Body of pancreas (tissue), 4 donors: ENCODE measurements around the gene PCYOX1L. TPM values are rescaled to one million over a fixed set of nuclear protein-coding genes. Genes with fewer than 3 reads are reported as not detected.

Source experiments
- ATAC-seq: fragments of 150-250 bp; one replicate; pipeline ENCODE4 v1.9.1; 2016
- DNase-seq, 4 donors: peaks; one replicate each; pipeline ENCODE4 v3.0.0-alpha.2; 2019
- H3K27ac ChIP-seq, 4 donors: fragments of 200-600 bp; sonication (generic); 1 replicate in 3 of 4; 2 replicates in 1 of 4; pipeline versions ENCODE4 v1.5.1 to v1.6.1; 2016 to 2019; ENCODE audit warnings: mild to moderate bottlenecking in 1 of 4, mixed read lengths in 1 of 4, moderate library complexity in 1 of 4
- H3K27me3 ChIP-seq, 2 donors: fragments of 200-600 bp; sonication (generic); one replicate each; pipeline ENCODE4 v1.6.0; 2016; ENCODE audit warnings: mild to moderate bottlenecking in 1 of 2
- H3K36me3 ChIP-seq, 2 donors: fragments of 200-600 bp; sonication (generic); replicated peaks in 1 of 2; 2 replicates each; pipeline ENCODE4 v1.5.1; 2016; ENCODE audit warnings: low read depth in 2 of 2; ENCODE audit not compliant: insufficient read depth in 1 of 2
- H3K4me1 ChIP-seq: fragments of 200-600 bp; sonication (generic); one replicate; pipeline ENCODE4 v1.6.0; 2016
- H3K4me3 ChIP-seq, 2 donors: fragments of 200-600 bp; sonication (generic); 1 replicate in 1 of 2; 2 replicates in 1 of 2; pipeline ENCODE4 v1.5.1; 2016 to 2019
- H3K9me3 ChIP-seq, 3 donors: fragments of 200-600 bp; sonication (generic); 1 replicate in 2 of 3; 2 replicates in 1 of 3; pipeline ENCODE4 v1.5.1; 2016
- POLR2A ChIP-seq, 3 donors: fragments of 450-650 bp; IDR thresholded peaks; one replicate each; pipeline ENCODE4 v1.6.1; 2016; ENCODE audit warnings: antibody characterized with exemption in 3 of 3, mild to moderate bottlenecking in 2 of 3
- WGBS, 2 donors: methylation state at CpG; one replicate each; pipeline ENCODE4 v1.1.5; 2017; 5-methylcytosine and 5-hydroxymethylcytosine counted together
- intact Hi-C: fragments of 100-400 bp; cut with DNase I; formaldehyde crosslinking; loops from one replicate; pipeline ENCODE4 v1.15.1; 2023
- total RNA-seq, 2 donors: library from RNA; depleted of rRNA; stranded (reverse); fragments of >200 nt; gene quantifications; one replicate each; pipeline ENCODE4 v1.1.0, GENCODE V29; 2016
- TF ChIP-seq, protein P1 (sequence below), 7 experiments: fragments of 450-650 bp in 4 of 7; fragments of 200-600 bp in 3 of 7; sonication (generic) in 3 of 7; IDR thresholded peaks; one replicate each; pipeline ENCODE4 v1.5.1; 2016 to 2019; ENCODE audit warnings: antibody characterized with exemption in 7 of 7

The PCYOX1L gene
- total RNA-seq, 2 donors from 2014 or later, result 3.9 to 5.6 TPM

GRCh38 chr5:149383399-149383798, 25.6 kb downstream of the PCYOX1L start:
- intact Hi-C loops, result no loop called here
- no peaks in the 10 kb centered on the region for H3K4me1 ChIP-seq
- TF ChIP-seq POLR2A (IDR thresholded peaks at IDR 0.05), result no peak
- TF ChIP-seq, protein P1, sequence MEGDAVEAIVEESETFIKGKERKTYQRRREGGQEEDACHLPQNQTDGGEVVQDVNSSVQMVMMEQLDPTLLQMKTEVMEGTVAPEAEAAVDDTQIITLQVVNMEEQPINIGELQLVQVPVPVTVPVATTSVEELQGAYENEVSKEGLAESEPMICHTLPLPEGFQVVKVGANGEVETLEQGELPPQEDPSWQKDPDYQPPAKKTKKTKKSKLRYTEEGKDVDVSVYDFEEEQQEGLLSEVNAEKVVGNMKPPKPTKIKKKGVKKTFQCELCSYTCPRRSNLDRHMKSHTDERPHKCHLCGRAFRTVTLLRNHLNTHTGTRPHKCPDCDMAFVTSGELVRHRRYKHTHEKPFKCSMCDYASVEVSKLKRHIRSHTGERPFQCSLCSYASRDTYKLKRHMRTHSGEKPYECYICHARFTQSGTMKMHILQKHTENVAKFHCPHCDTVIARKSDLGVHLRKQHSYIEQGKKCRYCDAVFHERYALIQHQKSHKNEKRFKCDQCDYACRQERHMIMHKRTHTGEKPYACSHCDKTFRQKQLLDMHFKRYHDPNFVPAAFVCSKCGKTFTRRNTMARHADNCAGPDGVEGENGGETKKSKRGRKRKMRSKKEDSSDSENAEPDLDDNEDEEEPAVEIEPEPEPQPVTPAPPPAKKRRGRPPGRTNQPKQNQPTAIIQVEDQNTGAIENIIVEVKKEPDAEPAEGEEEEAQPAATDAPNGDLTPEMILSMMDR (IDR thresholded peaks at IDR 0.05), result no peak
- H3K9me3 ChIP-seq, result peaks cover 0 to 2% (median 0%) of the 10 kb centered on the region in 3 donors
- no peak for ATAC-seq
- no peaks in the 10 kb centered on the region for H3K36me3 ChIP-seq
- no peaks in the 10 kb centered on the region for H3K27me3 ChIP-seq
- no peak overlapping the region for H3K4me3 ChIP-seq
- H3K27ac ChIP-seq, result no peak overlapping the region
- DNase-seq, result no peak
- 68 to 84% methylated on average over 8 to 9 of the region's 9 CpGs for WGBS, 2 donors

DNA sequence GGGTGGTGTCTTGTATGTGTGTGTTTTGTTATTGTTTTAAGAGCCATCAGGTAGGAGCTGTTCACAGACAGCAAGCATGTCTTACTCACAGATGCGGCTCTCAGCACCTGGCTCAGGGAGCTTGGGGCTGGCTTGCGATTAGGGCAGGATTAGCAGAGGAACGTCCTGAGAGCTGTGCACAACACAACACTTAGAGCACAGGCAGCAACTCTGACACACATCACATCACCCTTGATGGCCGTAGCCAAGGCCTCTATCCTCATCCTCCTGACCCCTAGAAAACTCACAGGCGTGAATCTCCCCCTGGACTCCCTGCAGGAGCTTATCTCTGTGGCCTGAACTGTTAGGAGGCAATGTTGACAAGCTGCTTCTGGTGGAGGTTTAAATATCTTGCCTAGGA, 28.3 kb downstream of the PCYOX1L start:
- TF ChIP-seq, protein P1 (IDR thresholded peaks at IDR 0.05), result no peak
- no peak for TF ChIP-seq POLR2A (IDR thresholded peaks at IDR 0.05)
- H3K9me3 ChIP-seq, result peaks cover 0 to 5% (median 0%) of the 10 kb centered on the region in 3 donors
- peak overlapping the region in 1 of 4 donors; percentile 14 for H3K27ac ChIP-seq
- no peaks in the 10 kb centered on the region for H3K4me1 ChIP-seq
- no peak for ATAC-seq
- intact Hi-C loops, result loop anchor here (5.0 kb wide), 1 partner anchor 176 kb away; no protein-coding TSS in a partner anchor
- H3K36me3 ChIP-seq, result no peaks in the 10 kb centered on the region
- no peak overlapping the region for H3K4me3 ChIP-seq
- 77 to 86% methylated on average over 4 to 5 of the region's 5 CpGs for WGBS, 2 donors
- no peak for DNase-seq
- no peaks in the 10 kb centered on the region for H3K27me3 ChIP-seq

GRCh38 chr5:149387081-149387631, 29.3 kb downstream of the PCYOX1L start:
- H3K36me3 ChIP-seq, result no peaks in the 10 kb centered on the region
- TF ChIP-seq POLR2A (IDR thresholded peaks at IDR 0.05), result no peak
- TF ChIP-seq, protein P1 (IDR thresholded peaks at IDR 0.05), result no peak
- 75 to 83% methylated on average over 9 of the region's 9 CpGs for WGBS, 2 donors
- ATAC-seq (no peak), DNase-seq (no peak)
- H3K27ac ChIP-seq, result no peak overlapping the region
- intact Hi-C loops, result loop anchor here (5.0 kb wide), 1 partner anchor 175 kb away; no protein-coding TSS in a partner anchor
- H3K4me1 ChIP-seq, result no peaks in the 10 kb centered on the region
- H3K9me3 ChIP-seq, result peaks cover 0 to 5% (median 0%) of the 10 kb centered on the region in 3 donors
- H3K4me3 ChIP-seq, result no peak overlapping the region
- no peaks in the 10 kb centered on the region for H3K27me3 ChIP-seq

- ATAC-seq (no peak), DNase-seq (peak in 1 of 4 donors; percentile 38)
- no peaks in the 10 kb centered on the region for H3K36me3 ChIP-seq
- H3K27me3 ChIP-seq, result no peaks in the 10 kb centered on the region
- TF ChIP-seq, protein P1 (IDR thresholded peaks at IDR 0.05), result no peak
- TF ChIP-seq POLR2A (IDR thresholded peaks at IDR 0.05), result no peak
- H3K9me3 ChIP-seq, result peaks cover 0 to 5% (median 0%) of the 10 kb centered on the region in 3 donors
- no peaks in the 10 kb centered on the region for H3K4me1 ChIP-seq
- H3K4me3 ChIP-seq, result no peak overlapping the region
- H3K27ac ChIP-seq, result peak overlapping the region in 1 of 4 donors; percentile 18
- 93% methylated on average over 1 of the region's 1 CpG for WGBS, 2 donors
- intact Hi-C loops, result loop anchor here (5.0 kb wide), 1 partner anchor 174 kb away; no protein-coding TSS in a partner anchor
Measured at GRCh38 chr5:149387982-149388381, 30.1 kb downstream of the PCYOX1L start.
